GDM1 (cell line): ENCODE data around the gene CFC1B.
"Not testable (repeated sequence)": the region's sequence is repeated elsewhere in the genome, so short reads cannot be mapped to it uniquely, and the experiment has no call there.

Experiments used
- DNase-seq: peaks from one replicate; lab custom pipeline; 2025; lab: John Stamatoyannopoulos, UW

Gene CFC1B

GRCh38 chr2:130566165-130566564, 45.1 kb downstream of the CFC1B start:
- not testable (repeated sequence) for DNase-seq

GRCh38 chr2:130571929-130572328, 50.9 kb downstream of the CFC1B start:
- not testable (repeated sequence) for DNase-seq

GRCh38 chr2:130574230-130574629, 53.2 kb downstream of the CFC1B start:
- not testable (repeated sequence) for DNase-seq

- DNase-seq = not testable (repeated sequence)
Measured at GRCh38 chr2:130576209-130576784, 55.3 kb downstream of the CFC1B start.

GRCh38 chr2:130577559-130577958, 56.5 kb downstream of the CFC1B start:
- DNase-seq = not testable (repeated sequence)
